Measurements from ENCODE around the gene SLC8A3. TPM values are rescaled to one million over a fixed set of nuclear protein-coding genes. Genes with fewer than 3 reads are reported as not detected.

The SLC8A3 gene
- total and polyA plus RNA-seq, 10 of the 15 experiments (the other 5 are each of a cell fraction or from before 2014, with no cell fraction given) = 0.04 to 0.17 (median 0.13) TPM; not detected in 3

- no peak overlapping the region for H3K27ac ChIP-seq (ENCODE audit: control insufficient read depth, insufficient read depth)
These were observed 108.7 kb downstream of the SLC8A3 start for GRCh38 chr14:70080076-70080475.

More at GRCh38 chr14:70080076-70080475, 108.7 kb downstream of the SLC8A3 start:
- no peaks in the 10 kb centered on the region for H4K20me1 ChIP-seq (ENCODE audit: control insufficient read depth, insufficient read depth)
- no peaks in the 10 kb centered on the region for H3K9me3 ChIP-seq (replicated peaks; ENCODE audit: control insufficient read depth, insufficient read depth, low read length)
- FAIRE-seq (no peak), DNase-seq (ENCODE audit: low read depth, low spot score) (no peak), ATAC-seq (no peak)
- no TSS peak for BruUV-seq (replicated peaks)
- no peak overlapping the region for H3K4me3 ChIP-seq
- H3K36me3 ChIP-seq (ENCODE audit: control insufficient read depth in 2 of 2, insufficient read depth in 2 of 2, low read length in 1 of 2) = no peaks in the 10 kb centered on the region
- RAD21 ChIA-PET (ENCODE audit: unreplicated experiment) = interaction anchor here (1.0 kb wide), 1 partner anchor 17 kb away, joined by 3 read pairs; no protein-coding TSS in a partner anchor
- POLR2A ChIA-PET = interaction anchor here (0.5 kb wide), 1 partner anchor 278 kb away, joined by 3 read pairs; no protein-coding TSS in a partner anchor
- H2AFZ ChIP-seq (ENCODE audit: control insufficient read depth, low read depth, low read length) = no peak overlapping the region
- peaks cover 0 to 5% of the 10 kb centered on the region in 2 experiments; a peak in 3 of 4 replicates for H3K27me3 ChIP-seq (replicated peaks in 1 of 2; ENCODE audit: control insufficient read depth in 2 of 2, insufficient read depth in 2 of 2, low read length in 1 of 2)
- H3K79me2 ChIP-seq (ENCODE audit: control insufficient read depth, insufficient read depth, low read length) = no peaks in the 10 kb centered on the region
- in situ Hi-C loops (cut with MboI) = no loop called here
- H3K9ac ChIP-seq (ENCODE audit: control insufficient read depth, insufficient read depth, low read length) = no peak overlapping the region
- CTCF ChIA-PET = interaction anchor here (1.1 kb wide), 2 partner anchors 8 to 34 kb away, joined by 3 read pairs; no protein-coding TSS in a partner anchor
- SMC1A ChIA-PET (ENCODE audit: uncharacterized antibody, unreplicated experiment) = interaction anchor here (0.7 kb wide), 1 partner anchor 130 kb away, joined by 3 read pairs; no protein-coding TSS in a partner anchor
- no peaks in the 10 kb centered on the region for H3K4me1 ChIP-seq (ENCODE audit: control insufficient read depth, insufficient read depth, low read length)
- no peak overlapping the region for H3K4me2 ChIP-seq (ENCODE audit: control insufficient read depth, insufficient read depth)
- intact Hi-C loops (cut with micrococcal nuclease; ENCODE audit: unreplicated experiment) = no loop called here
- TF ChIP-seq RELB (IDR thresholded peaks at IDR 0.05; ENCODE audit: low read depth) (no peak), NR2C2 (IDR thresholded peaks at IDR 0.05; ENCODE audit: borderline replicate concordance, control insufficient read depth, insufficient read length, low read depth) (no peak), GATAD2B (conservative IDR thresholded peaks at IDR 0.05; ENCODE audit: low read depth) (no peak), TCF7 (IDR thresholded peaks at IDR 0.05; ENCODE audit: borderline replicate concordance) (no peak), MAX (IDR thresholded peaks at IDR 0.05; ENCODE audit: low read depth, low read length) (no peak), NBN (IDR thresholded peaks at IDR 0.05) (no peak), MEF2A (IDR thresholded peaks at IDR 0.05; ENCODE audit: insufficient read depth, low read depth, low read length) (no peak), BACH1 (IDR thresholded peaks at IDR 0.05; ENCODE audit: borderline replicate concordance) (no peak), ZNF384 (IDR thresholded peaks at IDR 0.05; ENCODE audit: borderline replicate concordance, low read depth, low read length) (no peak), EP300 (IDR thresholded peaks at IDR 0.05; ENCODE audit: borderline replicate concordance in 1 of 2, control insufficient read depth in 1 of 2, low read depth in 2 of 2, low read length in 2 of 2) (no peak), CBX5 (IDR thresholded peaks at IDR 0.05; ENCODE audit: low read depth) (no peak), SMARCA5 (IDR thresholded peaks at IDR 0.05) (no peak), TCF12 (IDR thresholded peaks at IDR 0.05; ENCODE audit: low read depth, low read length) (no peak), RUNX3 (IDR thresholded peaks at IDR 0.05; ENCODE audit: low read length) (no peak), PML (IDR thresholded peaks at IDR 0.05; ENCODE audit: low read length) (no peak), EZH2 (IDR thresholded peaks at IDR 0.05; ENCODE audit: borderline replicate concordance, control insufficient read depth, low read depth, low read length) (no peak)
- TF ChIP-seq, protein P1, sequence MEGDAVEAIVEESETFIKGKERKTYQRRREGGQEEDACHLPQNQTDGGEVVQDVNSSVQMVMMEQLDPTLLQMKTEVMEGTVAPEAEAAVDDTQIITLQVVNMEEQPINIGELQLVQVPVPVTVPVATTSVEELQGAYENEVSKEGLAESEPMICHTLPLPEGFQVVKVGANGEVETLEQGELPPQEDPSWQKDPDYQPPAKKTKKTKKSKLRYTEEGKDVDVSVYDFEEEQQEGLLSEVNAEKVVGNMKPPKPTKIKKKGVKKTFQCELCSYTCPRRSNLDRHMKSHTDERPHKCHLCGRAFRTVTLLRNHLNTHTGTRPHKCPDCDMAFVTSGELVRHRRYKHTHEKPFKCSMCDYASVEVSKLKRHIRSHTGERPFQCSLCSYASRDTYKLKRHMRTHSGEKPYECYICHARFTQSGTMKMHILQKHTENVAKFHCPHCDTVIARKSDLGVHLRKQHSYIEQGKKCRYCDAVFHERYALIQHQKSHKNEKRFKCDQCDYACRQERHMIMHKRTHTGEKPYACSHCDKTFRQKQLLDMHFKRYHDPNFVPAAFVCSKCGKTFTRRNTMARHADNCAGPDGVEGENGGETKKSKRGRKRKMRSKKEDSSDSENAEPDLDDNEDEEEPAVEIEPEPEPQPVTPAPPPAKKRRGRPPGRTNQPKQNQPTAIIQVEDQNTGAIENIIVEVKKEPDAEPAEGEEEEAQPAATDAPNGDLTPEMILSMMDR (IDR thresholded peaks at IDR 0.05 in 2 of 3, conservative IDR thresholded peaks at IDR 0.05 in 1 of 3; ENCODE audit: control insufficient read depth in 2 of 3, extremely low read depth in 1 of 3, insufficient read depth in 1 of 3, low read depth in 3 of 3, low read length in 3 of 3) = no peak
- TF ChIP-seq, protein P2, sequence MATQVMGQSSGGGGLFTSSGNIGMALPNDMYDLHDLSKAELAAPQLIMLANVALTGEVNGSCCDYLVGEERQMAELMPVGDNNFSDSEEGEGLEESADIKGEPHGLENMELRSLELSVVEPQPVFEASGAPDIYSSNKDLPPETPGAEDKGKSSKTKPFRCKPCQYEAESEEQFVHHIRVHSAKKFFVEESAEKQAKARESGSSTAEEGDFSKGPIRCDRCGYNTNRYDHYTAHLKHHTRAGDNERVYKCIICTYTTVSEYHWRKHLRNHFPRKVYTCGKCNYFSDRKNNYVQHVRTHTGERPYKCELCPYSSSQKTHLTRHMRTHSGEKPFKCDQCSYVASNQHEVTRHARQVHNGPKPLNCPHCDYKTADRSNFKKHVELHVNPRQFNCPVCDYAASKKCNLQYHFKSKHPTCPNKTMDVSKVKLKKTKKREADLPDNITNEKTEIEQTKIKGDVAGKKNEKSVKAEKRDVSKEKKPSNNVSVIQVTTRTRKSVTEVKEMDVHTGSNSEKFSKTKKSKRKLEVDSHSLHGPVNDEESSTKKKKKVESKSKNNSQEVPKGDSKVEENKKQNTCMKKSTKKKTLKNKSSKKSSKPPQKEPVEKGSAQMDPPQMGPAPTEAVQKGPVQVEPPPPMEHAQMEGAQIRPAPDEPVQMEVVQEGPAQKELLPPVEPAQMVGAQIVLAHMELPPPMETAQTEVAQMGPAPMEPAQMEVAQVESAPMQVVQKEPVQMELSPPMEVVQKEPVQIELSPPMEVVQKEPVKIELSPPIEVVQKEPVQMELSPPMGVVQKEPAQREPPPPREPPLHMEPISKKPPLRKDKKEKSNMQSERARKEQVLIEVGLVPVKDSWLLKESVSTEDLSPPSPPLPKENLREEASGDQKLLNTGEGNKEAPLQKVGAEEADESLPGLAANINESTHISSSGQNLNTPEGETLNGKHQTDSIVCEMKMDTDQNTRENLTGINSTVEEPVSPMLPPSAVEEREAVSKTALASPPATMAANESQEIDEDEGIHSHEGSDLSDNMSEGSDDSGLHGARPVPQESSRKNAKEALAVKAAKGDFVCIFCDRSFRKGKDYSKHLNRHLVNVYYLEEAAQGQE (IDR thresholded peaks at IDR 0.05; ENCODE audit: low read depth, low read length) = no peak
- 54% methylated on average over 6 of the region's 6 CpGs for WGBS (ENCODE audit: insufficient coverage, insufficient replicate concordance, low lambda C conversion rate, missing lambda C conversion rate)
